HG03066 (cell line): ENCODE data around the gene ANKS1A.

Experiments used
- ATAC-seq: cut with Tn5 transposase; IDR thresholded peaks from one replicate; pipeline ENCODE4 v1.9.1; 2021; ENCODE audit warnings: low read depth; ENCODE audit not compliant: unreplicated experiment

The ANKS1A gene

GRCh38 chr6:34951731-34952130 lies 62.7 kb downstream of the ANKS1A start:
- no peak for ATAC-seq

- ATAC-seq, result no peak
Measured at GRCh38 chr6:34953061-34954025, 64.3 kb downstream of the ANKS1A start.

GRCh38 chr6:34955442-34955841 lies 66.4 kb downstream of the ANKS1A start:
- no peak for ATAC-seq

- no peak for ATAC-seq
Measured at GRCh38 chr6:34957231-34957783, 68.3 kb downstream of the ANKS1A start.

GRCh38 chr6:34958734-34959133 lies 69.7 kb downstream of the ANKS1A start:
- ATAC-seq, result no peak

- no peak for ATAC-seq
Measured at GRCh38 chr6:34959224-34959623, 70.2 kb downstream of the ANKS1A start.

- no peak for ATAC-seq
Measured at GRCh38 chr6:34961082-34961481, 72.0 kb downstream of the ANKS1A start.

GRCh38 chr6:34961574-34961973 lies 72.5 kb downstream of the ANKS1A start:
- ATAC-seq, result no peak

GRCh38 chr6:34964564-34964963 lies 75.5 kb downstream of the ANKS1A start:
- no peak for ATAC-seq

GRCh38 chr6:34967461-34967860 lies 78.4 kb downstream of the ANKS1A start:
- ATAC-seq, result no peak

- no peak for ATAC-seq
Measured at GRCh38 chr6:34969662-34970265, 80.7 kb downstream of the ANKS1A start.

- no peak for ATAC-seq
Measured at GRCh38 chr6:34970488-34970887, 81.4 kb downstream of the ANKS1A start.

GRCh38 chr6:34970957-34971356 lies 81.9 kb downstream of the ANKS1A start:
- ATAC-seq, result no peak

- no peak for ATAC-seq
Measured at GRCh38 chr6:34973547-34974248, 84.6 kb downstream of the ANKS1A start.

GRCh38 chr6:34974249-34974642 lies 85.2 kb downstream of the ANKS1A start:
- no peak for ATAC-seq

- no peak for ATAC-seq
Measured at GRCh38 chr6:34976239-34976638, 87.2 kb downstream of the ANKS1A start.

- no peak for ATAC-seq
Measured at GRCh38 chr6:34979218-34979617, 90.2 kb downstream of the ANKS1A start.

- no peak for ATAC-seq
Measured at GRCh38 chr6:34979994-34980393, 90.9 kb downstream of the ANKS1A start.

GRCh38 chr6:34981366-34981765 lies 92.3 kb downstream of the ANKS1A start:
- no peak for ATAC-seq

- no peak for ATAC-seq
Measured at GRCh38 chr6:34981951-34982350, 92.9 kb downstream of the ANKS1A start.

- ATAC-seq, result no peak
Measured at GRCh38 chr6:34982424-34982852, 93.4 kb downstream of the ANKS1A start.
